Keratinocyte (primary cell): ENCODE data around the gene ARMC2.

Experiments used
- EZH2 ChIP-seq: IDR thresholded peaks from one replicate; pipeline ENCODE4 v1.6.1; 2012; ENCODE audit warnings: inconsistent platforms, mild to moderate bottlenecking, low read length, moderate library complexity
- TF ChIP-seq, protein P1 (sequence below), 3 experiments: IDR thresholded peaks in 1 of 3; conservative IDR thresholded peaks in 1 of 3; optimal IDR thresholded peaks in 1 of 3; 2 replicates in 2 of 3; 3 replicates in 1 of 3; pipeline versions ENCODE3 to v1.5.1; 2011; ENCODE audit warnings: low read length in 3 of 3, mild to moderate bottlenecking in 3 of 3, moderate library complexity in 2 of 3, control low read depth in 1 of 3, inconsistent platforms in 1 of 3; ENCODE audit not compliant: insufficient read depth in 2 of 3; ENCODE audit errors: extremely low read depth in 1 of 3

DNA sequence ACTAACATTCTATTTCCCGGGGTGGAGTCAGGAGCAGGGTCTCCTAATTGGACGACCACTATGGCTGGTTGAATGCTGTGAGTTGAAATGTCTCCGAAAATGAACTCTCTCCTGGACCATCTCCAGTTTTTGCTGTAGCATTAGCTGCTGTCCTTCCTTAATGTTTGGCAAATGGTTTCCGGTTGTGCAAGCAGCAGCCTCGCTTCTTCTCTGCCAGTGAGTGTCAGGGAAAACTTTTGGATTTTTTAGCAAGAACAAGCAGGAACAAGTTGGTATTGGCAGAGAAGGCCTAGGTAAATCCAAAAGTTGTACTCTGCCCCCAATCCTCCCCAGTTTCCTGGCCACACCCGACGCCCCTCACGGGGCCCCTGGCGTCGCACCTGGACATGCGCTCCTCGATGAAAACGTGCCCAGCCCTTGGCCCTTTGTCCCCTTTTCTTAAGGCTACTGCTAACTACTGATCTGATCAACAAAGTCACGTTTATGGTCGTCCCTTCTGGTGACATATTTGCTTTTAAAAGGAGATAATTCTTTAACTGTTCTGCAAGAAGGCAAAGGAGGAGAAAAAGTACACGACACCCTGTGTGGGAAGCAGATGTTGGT, 103.2 kb downstream of the ARMC2 start:
- TF ChIP-seq, protein P1, sequence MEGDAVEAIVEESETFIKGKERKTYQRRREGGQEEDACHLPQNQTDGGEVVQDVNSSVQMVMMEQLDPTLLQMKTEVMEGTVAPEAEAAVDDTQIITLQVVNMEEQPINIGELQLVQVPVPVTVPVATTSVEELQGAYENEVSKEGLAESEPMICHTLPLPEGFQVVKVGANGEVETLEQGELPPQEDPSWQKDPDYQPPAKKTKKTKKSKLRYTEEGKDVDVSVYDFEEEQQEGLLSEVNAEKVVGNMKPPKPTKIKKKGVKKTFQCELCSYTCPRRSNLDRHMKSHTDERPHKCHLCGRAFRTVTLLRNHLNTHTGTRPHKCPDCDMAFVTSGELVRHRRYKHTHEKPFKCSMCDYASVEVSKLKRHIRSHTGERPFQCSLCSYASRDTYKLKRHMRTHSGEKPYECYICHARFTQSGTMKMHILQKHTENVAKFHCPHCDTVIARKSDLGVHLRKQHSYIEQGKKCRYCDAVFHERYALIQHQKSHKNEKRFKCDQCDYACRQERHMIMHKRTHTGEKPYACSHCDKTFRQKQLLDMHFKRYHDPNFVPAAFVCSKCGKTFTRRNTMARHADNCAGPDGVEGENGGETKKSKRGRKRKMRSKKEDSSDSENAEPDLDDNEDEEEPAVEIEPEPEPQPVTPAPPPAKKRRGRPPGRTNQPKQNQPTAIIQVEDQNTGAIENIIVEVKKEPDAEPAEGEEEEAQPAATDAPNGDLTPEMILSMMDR (optimal IDR thresholded peaks at IDR 0.05 in 1 of 3, IDR thresholded peaks at IDR 0.05 in 1 of 3, conservative IDR thresholded peaks at IDR 0.05 in 1 of 3; ENCODE audit: extremely low read depth in 1 of 3, insufficient read depth in 2 of 3, low read length in 3 of 3) = no peak
- no peak for TF ChIP-seq EZH2
